Left cardiac atrium (tissue), 4 donors: ENCODE data around the gene UGT3A1. TPM values are rescaled to one million over a fixed set of nuclear protein-coding genes. Genes with fewer than 3 reads are reported as not detected.
"Not testable (repeated sequence)": the region's sequence is repeated elsewhere in the genome, so short reads cannot be mapped to it uniquely, and the experiment has no call there.

Source experiments
- ATAC-seq, 2 donors: fragments of 200-7000 bp; cut with Tn5 transposase; one replicate each; pipeline ENCODE4 v1.9.1; 2020; ENCODE audit warnings: mild to moderate bottlenecking in 2 of 2, moderate library complexity in 2 of 2
- DNase-seq: peaks from one replicate; pipeline ENCODE4 v3.0.0-alpha.2; 2020
- intact Hi-C, 2 donors: fragments of 100-400 bp; cut with DNase I; formaldehyde crosslinking; loops; one replicate each; pipeline versions ENCODE4 v1.14.1 to v1.15.1; 2022 to 2023
- long read RNA-seq: library from polyadenylated mRNA; unstranded; transcript quantifications from one replicate; pipeline ENCODE4 v2.0.0, GENCODE V29; 2021
- total RNA-seq, 2 donors: library from RNA; stranded (reverse); fragmentation: NEBNext Ultra II Directional; extraction: Animal tissue kit (Norgen Biotek cat#: 25700); gene quantifications; one replicate each; pipeline ENCODE4 v1.2.1, GENCODE V29; 2021
- donor health status: DM: no; HTN: yes; CAD: no.
- donor health status: DM: no; HTN: yes; CAD: no; lungs with severe emphysema.
- donor health status: DM: yes; HTN: yes; CAD: no.
- donor health status: Dilated cardiomyopathy.

Gene UGT3A1
- total RNA-seq, result not detected
- long read RNA-seq, result 0 reads

- no peak for DNase-seq
- no peak for ATAC-seq
- intact Hi-C loops, result no loop called here
Measured at GRCh38 chr5:35990941-35991611, at the start of gene UGT3A1. Gene UGT3A1, minus strand, starts transcription at chr5:35991390. Its CDS starts 150 bp downstream, at chr5:35991240.

GRCh38 chr5:36035696-36036095 lies 44.5 kb upstream of the UGT3A1 start:
- DNase-seq, result no peak
- no peak for ATAC-seq
- intact Hi-C loops, result no loop called here

- intact Hi-C loops, ATAC-seq, DNase-seq: not testable (repeated sequence)
Measured at GRCh38 chr5:36034536-36035134, 43.4 kb upstream of the UGT3A1 start.

GRCh38 chr5:36033486-36033885 lies 42.3 kb upstream of the UGT3A1 start:
- ATAC-seq, result no peak
- no peak for DNase-seq
- intact Hi-C loops, result no loop called here

GRCh38 chr5:36033047-36033446 lies 41.9 kb upstream of the UGT3A1 start:
- intact Hi-C loops, result no loop called here
- DNase-seq (no peak), ATAC-seq (no peak)

- ATAC-seq (no peak), DNase-seq (no peak)
- intact Hi-C loops, result no loop called here
Measured at GRCh38 chr5:36031223-36031622, 40.0 kb upstream of the UGT3A1 start.

GRCh38 chr5:36029914-36030313 lies 38.7 kb upstream of the UGT3A1 start:
- DNase-seq (no peak), ATAC-seq (no peak)
- intact Hi-C loops, result no loop called here

- ATAC-seq (no peak), DNase-seq (no peak)
- intact Hi-C loops, result no loop called here
Measured at GRCh38 chr5:36028816-36029465, 37.8 kb upstream of the UGT3A1 start.

- no peak for DNase-seq
- intact Hi-C loops, result no loop called here
- no peak for ATAC-seq
Measured at GRCh38 chr5:36027711-36028110, 36.5 kb upstream of the UGT3A1 start.

- intact Hi-C loops, result no loop called here
- ATAC-seq, result no peak
Measured at GRCh38 chr5:36026706-36027465, 35.7 kb upstream of the UGT3A1 start.

GRCh38 chr5:36022246-36022645 lies 31.1 kb upstream of the UGT3A1 start:
- ATAC-seq, intact Hi-C loops, DNase-seq: not testable (repeated sequence)

More at GRCh38 chr5:36026706-36027465, 35.7 kb upstream of the UGT3A1 start:
- no peak for DNase-seq

- ATAC-seq, DNase-seq, intact Hi-C loops: not testable (repeated sequence)
Measured at GRCh38 chr5:36019584-36019983, 28.4 kb upstream of the UGT3A1 start.

GRCh38 chr5:36017622-36018021 lies 26.4 kb upstream of the UGT3A1 start:
- intact Hi-C loops, result no loop called here
- no peak for DNase-seq
- no peak for ATAC-seq

- ATAC-seq (peak; percentile 63 to 72), DNase-seq (peak; percentile 24)
- intact Hi-C loops, result no loop called here
Measured at GRCh38 chr5:36017004-36017403, 25.8 kb upstream of the UGT3A1 start.

GRCh38 chr5:36013182-36013581 lies 22.0 kb upstream of the UGT3A1 start:
- ATAC-seq (no peak), DNase-seq (no peak)
- intact Hi-C loops, result no loop called here

- no peak for DNase-seq
- intact Hi-C loops, result no loop called here
- no peak for ATAC-seq
Measured at GRCh38 chr5:36009698-36010097, 18.5 kb upstream of the UGT3A1 start.

- ATAC-seq (no peak), DNase-seq (no peak)
- intact Hi-C loops, result no loop called here
Measured at GRCh38 chr5:36007366-36007765, 16.2 kb upstream of the UGT3A1 start.

GRCh38 chr5:36006163-36006562 lies 15.0 kb upstream of the UGT3A1 start:
- intact Hi-C loops, result no loop called here
- no peak for ATAC-seq
- no peak for DNase-seq

GRCh38 chr5:36001032-36001431 lies 9.8 kb upstream of the UGT3A1 start:
- DNase-seq (no peak), ATAC-seq (no peak)
- intact Hi-C loops, result no loop called here

- intact Hi-C loops, result no loop called here
- DNase-seq (no peak), ATAC-seq (no peak)
Measured at GRCh38 chr5:35999547-35999946, 8.4 kb upstream of the UGT3A1 start.
